DOHH2 (cell line): ENCODE data around the gene TMEM72.

ENCODE experiments used
- EZH2phosphoT487 ChIP-seq: fragments of 200-600 bp; sonication (generic); IDR thresholded peaks from 2 replicates; pipeline ENCODE4 v1.6.1; 2017; ENCODE audit warnings: borderline replicate concordance, mild to moderate bottlenecking, antibody characterized with exemption, low read length, moderate library complexity, mixed read lengths
- TF ChIP-seq, protein P1 (sequence below): fragments of 200-600 bp; sonication (generic); IDR thresholded peaks from one replicate; pipeline ENCODE4 v1.5.1; 2014; ENCODE audit warnings: antibody characterized with exemption, mild to moderate bottlenecking, low read depth, low read length; ENCODE audit not compliant: poor library complexity, severe bottlenecking

DNA sequence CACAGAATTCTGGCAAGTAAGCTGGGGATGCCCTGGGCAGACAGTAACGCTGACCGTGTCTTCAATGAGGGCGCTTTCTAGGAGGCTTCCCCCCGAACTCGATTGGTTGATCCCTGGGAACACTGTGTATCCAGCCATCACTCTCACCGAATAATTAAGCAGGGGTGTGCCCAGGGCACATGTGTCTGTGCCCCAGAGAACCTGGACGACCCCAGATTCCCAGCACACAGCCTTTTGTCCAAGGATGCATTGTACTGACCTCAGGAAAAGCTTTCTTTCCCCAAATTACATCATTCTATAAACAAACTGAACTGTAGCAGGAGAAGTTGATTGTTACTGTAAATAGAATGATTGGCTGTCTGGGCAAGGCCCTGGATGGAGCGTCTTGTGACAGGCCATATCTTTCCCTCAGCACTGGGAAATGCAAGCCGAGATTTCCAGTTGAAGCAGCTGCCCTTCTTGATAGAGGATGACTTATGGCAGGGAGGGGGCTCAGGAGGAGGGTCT lies 74.1 kb downstream of the TMEM72 start:
- no peak for TF ChIP-seq EZH2phosphoT487
- TF ChIP-seq, protein P1, sequence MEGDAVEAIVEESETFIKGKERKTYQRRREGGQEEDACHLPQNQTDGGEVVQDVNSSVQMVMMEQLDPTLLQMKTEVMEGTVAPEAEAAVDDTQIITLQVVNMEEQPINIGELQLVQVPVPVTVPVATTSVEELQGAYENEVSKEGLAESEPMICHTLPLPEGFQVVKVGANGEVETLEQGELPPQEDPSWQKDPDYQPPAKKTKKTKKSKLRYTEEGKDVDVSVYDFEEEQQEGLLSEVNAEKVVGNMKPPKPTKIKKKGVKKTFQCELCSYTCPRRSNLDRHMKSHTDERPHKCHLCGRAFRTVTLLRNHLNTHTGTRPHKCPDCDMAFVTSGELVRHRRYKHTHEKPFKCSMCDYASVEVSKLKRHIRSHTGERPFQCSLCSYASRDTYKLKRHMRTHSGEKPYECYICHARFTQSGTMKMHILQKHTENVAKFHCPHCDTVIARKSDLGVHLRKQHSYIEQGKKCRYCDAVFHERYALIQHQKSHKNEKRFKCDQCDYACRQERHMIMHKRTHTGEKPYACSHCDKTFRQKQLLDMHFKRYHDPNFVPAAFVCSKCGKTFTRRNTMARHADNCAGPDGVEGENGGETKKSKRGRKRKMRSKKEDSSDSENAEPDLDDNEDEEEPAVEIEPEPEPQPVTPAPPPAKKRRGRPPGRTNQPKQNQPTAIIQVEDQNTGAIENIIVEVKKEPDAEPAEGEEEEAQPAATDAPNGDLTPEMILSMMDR, result no peak
